ENCODE data around the gene RYR2. TPM values are rescaled to one million over a fixed set of nuclear protein-coding genes. Genes with fewer than 3 reads are reported as not detected.

The RYR2 gene
- total and polyA plus RNA-seq, 2 of the 8 experiments (the other 6 are each of a cell fraction or from before 2014, with no cell fraction given), result 1.3 to 4.4 TPM

DNA sequence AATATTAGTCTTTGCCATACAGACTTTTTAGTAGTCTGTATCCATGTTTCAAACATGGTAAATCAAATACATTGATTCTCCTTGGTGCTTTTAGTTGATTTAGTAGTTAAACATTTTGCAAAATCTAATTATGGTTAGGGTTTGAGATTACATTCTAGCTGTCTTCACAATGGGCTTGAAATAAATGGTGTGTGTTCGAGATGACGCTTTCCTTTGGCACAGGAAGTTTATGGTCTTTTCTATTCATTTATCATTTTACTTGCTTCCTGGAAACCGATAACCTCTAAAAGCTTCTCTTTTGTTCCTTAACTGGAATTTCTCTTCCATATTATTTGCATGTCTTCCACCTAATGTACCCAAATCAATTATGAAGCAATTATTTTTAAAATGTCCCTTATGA, 810.4 kb downstream of the RYR2 start:
- H3K23ac ChIP-seq (ENCODE audit: insufficient read length), result no peak overlapping the region
- FAIRE-seq (no peak), DNase-seq (ENCODE audit: low read depth in 1 of 2, low spot score in 2 of 2) (no peak)
- no peak overlapping the region for H3K4me3 ChIP-seq (ENCODE audit: extremely low read depth in 1 of 4, insufficient read depth in 2 of 4, low read depth in 3 of 4, low read length in 4 of 4)
- ChIA-PET CTCF (ENCODE audit: partially characterized antibody) (interaction anchor here (0.6 to 7.7 kb wide), 18 partner anchors 8 to 1532 kb away, joined by 3 to 90 read pairs (median 4); no protein-coding TSS in a partner anchor), POLR2A (ENCODE audit: partially characterized antibody) (no interaction called here)
- H2AK5ac ChIP-seq (ENCODE audit: low read depth, low read length), result no peak overlapping the region
- H3K9me3 ChIP-seq (ENCODE audit: insufficient read depth in 2 of 2, low read depth in 1 of 2, low read length in 1 of 2), result 0 out of 4 replicates have a peak, but pooled peaks cover 0 to 3% of the 10 kb centered on the region in 2 experiments
- H3K9ac ChIP-seq (replicated peaks in 1 of 4; ENCODE audit: extremely low read depth in 1 of 4, low read depth in 3 of 4, low read length in 3 of 4), result no peak overlapping the region
- H3K18ac ChIP-seq (ENCODE audit: extremely low read depth, low read length), result no peak overlapping the region
- no peak overlapping the region for H3K4me2 ChIP-seq (ENCODE audit: insufficient read depth in 1 of 2, low read depth in 2 of 2, low read length in 2 of 2)
- no peak overlapping the region for H3K4ac ChIP-seq (replicated peaks; ENCODE audit: insufficient read length, low read depth, low read length)
- no peak overlapping the region for H2BK15ac ChIP-seq (ENCODE audit: low read length)
- no peak overlapping the region for H2BK5ac ChIP-seq (ENCODE audit: low read depth, low read length)
- H3K23me2 ChIP-seq (ENCODE audit: low read depth, low read length), result no peaks in the 10 kb centered on the region
- no peak overlapping the region for H4K8ac ChIP-seq (ENCODE audit: extremely low read depth, insufficient read depth, low read length)
- H3K4me1 ChIP-seq (replicated peaks in 1 of 4; ENCODE audit: control insufficient read depth in 3 of 4, insufficient read depth in 4 of 4, low read length in 3 of 4), result peaks cover 0 to 3% (median 0%) of the 10 kb centered on the region in 4 experiments; a peak in 2 of 7 replicates
- H2BK120ac ChIP-seq (replicated peaks; ENCODE audit: low read depth, low read length), result no peak overlapping the region
- no peaks in the 10 kb centered on the region for H3K79me1 ChIP-seq (ENCODE audit: low read depth, low read length)
- H2BK20ac ChIP-seq (ENCODE audit: low read length), result no peak overlapping the region
- WGBS, 2 experiments (ENCODE audit: extremely low coverage in 1 of 2, insufficient coverage in 1 of 2, insufficient read length in 1 of 2, insufficient replicate concordance in 2 of 2, low coverage in 1 of 2, low lambda C conversion rate in 2 of 2, missing lambda C conversion rate in 1 of 2), result 98% methylated on average over 3 of the region's 3 CpGs; no CpG with 5 or more reads in 1 of the 2 experiments
- no peaks in the 10 kb centered on the region for H3K79me2 ChIP-seq (ENCODE audit: control insufficient read depth in 1 of 2, insufficient read depth in 2 of 2, low read length in 2 of 2)
- H2BK12ac ChIP-seq (ENCODE audit: low read depth, low read length), result no peak overlapping the region
- no peaks in the 10 kb centered on the region for H3K36me3 ChIP-seq (ENCODE audit: control insufficient read depth in 2 of 4, insufficient read depth in 4 of 4, low read length in 3 of 4)
- H3K56ac ChIP-seq (replicated peaks; ENCODE audit: insufficient read length, low read depth, low read length), result no peak overlapping the region
- H3K27ac ChIP-seq (ENCODE audit: low read depth, low read length), result no peak overlapping the region
- no peak overlapping the region for H3K14ac ChIP-seq (ENCODE audit: insufficient read length)
- H4K91ac ChIP-seq (replicated peaks; ENCODE audit: insufficient read length, low read length), result no peak overlapping the region
- H4K20me1 ChIP-seq (replicated peaks in 1 of 2; ENCODE audit: control insufficient read depth in 1 of 2, insufficient read depth in 2 of 2, low read length in 2 of 2), result no peaks in the 10 kb centered on the region
- H2AFZ ChIP-seq (ENCODE audit: low read length), result no peak overlapping the region
- H3K27me3 ChIP-seq (replicated peaks in 1 of 4; ENCODE audit: control insufficient read depth in 3 of 4, extremely low read depth in 1 of 4, insufficient read depth in 3 of 4, low read length in 3 of 4), result no peaks in the 10 kb centered on the region
- no peak overlapping the region for H4K5ac ChIP-seq (ENCODE audit: insufficient read length, low read depth, low read length)
- TF ChIP-seq SP4 (IDR thresholded peaks at IDR 0.05; ENCODE audit: low read length) (no peak), YY1 (IDR thresholded peaks at IDR 0.05; ENCODE audit: low read depth, low read length) (no peak)
- TF ChIP-seq, protein P1, sequence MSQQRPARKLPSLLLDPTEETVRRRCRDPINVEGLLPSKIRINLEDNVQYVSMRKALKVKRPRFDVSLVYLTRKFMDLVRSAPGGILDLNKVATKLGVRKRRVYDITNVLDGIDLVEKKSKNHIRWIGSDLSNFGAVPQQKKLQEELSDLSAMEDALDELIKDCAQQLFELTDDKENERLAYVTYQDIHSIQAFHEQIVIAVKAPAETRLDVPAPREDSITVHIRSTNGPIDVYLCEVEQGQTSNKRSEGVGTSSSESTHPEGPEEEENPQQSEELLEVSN (IDR thresholded peaks at IDR 0.05), result no peak
